ENCODE results near the gene IL1F10.

IL1F10 gene

GRCh38 chr2:113067681-113068080, at the start of gene IL1F10:
IL1F10 (plus strand) TSS chr2:113067970; CDS start chr2:113072739, 4,769 bp downstream.
- peaks cover 52% of the 10 kb centered on the region for H3K27me3 Mint-ChIP-seq (ENCODE audit: low read depth, poor library complexity)
- H3K36me3 Mint-ChIP-seq (ENCODE audit: low read depth), result no peaks in the 10 kb centered on the region
- TF ChIP-seq CTCF (IDR thresholded peaks at IDR 0.05), result no peak
- H3K4me1 Mint-ChIP-seq, result no peaks in the 10 kb centered on the region
- peaks cover 5% of the 10 kb centered on the region for H3K9me3 Mint-ChIP-seq
- no peak within 1 kb of the TSS for H3K4me3 Mint-ChIP-seq
- no peak within 1 kb of the TSS for H3K27ac Mint-ChIP-seq
- DNase-seq, result no peak

GRCh38 chr2:113018509-113018908, 49.3 kb upstream of the IL1F10 start:
- no peak for TF ChIP-seq CTCF (IDR thresholded peaks at IDR 0.05)
- Mint-ChIP-seq H3K4me1 (no peaks in the 10 kb centered on the region), H3K4me3 (no peak overlapping the region), H3K27me3 (ENCODE audit: low read depth, poor library complexity) (peaks cover 75% of the 10 kb centered on the region), H3K9me3 (peaks cover 29% of the 10 kb centered on the region), H3K27ac (no peak overlapping the region), H3K36me3 (ENCODE audit: low read depth) (no peaks in the 10 kb centered on the region)
- DNase-seq, result no peak

- Mint-ChIP-seq H3K4me3 (no peak overlapping the region), H3K27ac (no peak overlapping the region), H3K4me1 (no peaks in the 10 kb centered on the region)
Measured at GRCh38 chr2:113021312-113021711, 46.5 kb upstream of the IL1F10 start.

DNA sequence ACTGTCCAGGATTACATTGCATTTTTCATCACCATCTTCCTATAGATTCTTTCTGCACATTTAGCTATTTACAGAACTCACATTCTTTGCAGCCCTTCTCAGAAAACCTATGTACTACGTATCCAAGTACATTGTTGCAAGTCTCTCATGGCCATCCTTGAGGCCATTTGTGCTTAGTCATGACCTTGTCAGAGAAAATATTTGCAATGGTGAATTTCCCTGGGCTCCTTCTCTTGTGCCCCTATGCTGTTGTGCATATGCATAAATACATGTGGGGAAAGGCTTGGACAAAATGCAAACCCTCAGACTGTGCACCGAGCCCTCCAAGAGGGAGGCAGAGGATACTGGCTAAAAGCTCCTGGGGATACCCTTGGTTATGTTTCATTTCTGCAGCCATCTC, 43.0 kb upstream of the IL1F10 start:
- Mint-ChIP-seq H3K4me1 (no peaks in the 10 kb centered on the region), H3K4me3 (no peak overlapping the region), H3K36me3 (ENCODE audit: low read depth) (no peaks in the 10 kb centered on the region), H3K27ac (no peak overlapping the region), H3K9me3 (peaks cover 3% of the 10 kb centered on the region), H3K27me3 (ENCODE audit: low read depth, poor library complexity) (peaks cover 79% of the 10 kb centered on the region)
- no peak for DNase-seq
- TF ChIP-seq CTCF (IDR thresholded peaks at IDR 0.05), result no peak

More at GRCh38 chr2:113021312-113021711, 46.5 kb upstream of the IL1F10 start:
- H3K36me3 Mint-ChIP-seq (ENCODE audit: low read depth), result no peaks in the 10 kb centered on the region
- no peak for TF ChIP-seq CTCF (IDR thresholded peaks at IDR 0.05)
- no peak for DNase-seq
- H3K27me3 Mint-ChIP-seq (ENCODE audit: low read depth, poor library complexity), result peaks cover 77% of the 10 kb centered on the region
- H3K9me3 Mint-ChIP-seq, result peaks cover 22% of the 10 kb centered on the region

GRCh38 chr2:113025737-113026136, 42.0 kb upstream of the IL1F10 start:
- Mint-ChIP-seq H3K27me3 (ENCODE audit: low read depth, poor library complexity) (peaks cover 84% of the 10 kb centered on the region), H3K4me1 (no peaks in the 10 kb centered on the region), H3K36me3 (ENCODE audit: low read depth) (no peaks in the 10 kb centered on the region), H3K4me3 (no peak overlapping the region), H3K27ac (no peak overlapping the region), H3K9me3 (no peaks in the 10 kb centered on the region)
- TF ChIP-seq CTCF (IDR thresholded peaks at IDR 0.05), result no peak
- DNase-seq, result no peak

- Mint-ChIP-seq H3K36me3 (ENCODE audit: low read depth) (no peaks in the 10 kb centered on the region), H3K27me3 (ENCODE audit: low read depth, poor library complexity) (peaks cover 81% of the 10 kb centered on the region), H3K27ac (no peak overlapping the region), H3K9me3 (no peaks in the 10 kb centered on the region), H3K4me1 (no peaks in the 10 kb centered on the region), H3K4me3 (no peak overlapping the region)
- no peak for DNase-seq
- no peak for TF ChIP-seq CTCF (IDR thresholded peaks at IDR 0.05)
Measured at GRCh38 chr2:113027691-113028090, 40.1 kb upstream of the IL1F10 start.

Measured in nephron progenitor cell (in vitro differentiated cells).